ENCODE data around the gene RCBTB2. TPM values are rescaled to one million over a fixed set of nuclear protein-coding genes. Genes with fewer than 3 reads are reported as not detected.

Gene RCBTB2
- total RNA-seq, 1 experiment from 2014 or later, result 1.1 TPM

DNA sequence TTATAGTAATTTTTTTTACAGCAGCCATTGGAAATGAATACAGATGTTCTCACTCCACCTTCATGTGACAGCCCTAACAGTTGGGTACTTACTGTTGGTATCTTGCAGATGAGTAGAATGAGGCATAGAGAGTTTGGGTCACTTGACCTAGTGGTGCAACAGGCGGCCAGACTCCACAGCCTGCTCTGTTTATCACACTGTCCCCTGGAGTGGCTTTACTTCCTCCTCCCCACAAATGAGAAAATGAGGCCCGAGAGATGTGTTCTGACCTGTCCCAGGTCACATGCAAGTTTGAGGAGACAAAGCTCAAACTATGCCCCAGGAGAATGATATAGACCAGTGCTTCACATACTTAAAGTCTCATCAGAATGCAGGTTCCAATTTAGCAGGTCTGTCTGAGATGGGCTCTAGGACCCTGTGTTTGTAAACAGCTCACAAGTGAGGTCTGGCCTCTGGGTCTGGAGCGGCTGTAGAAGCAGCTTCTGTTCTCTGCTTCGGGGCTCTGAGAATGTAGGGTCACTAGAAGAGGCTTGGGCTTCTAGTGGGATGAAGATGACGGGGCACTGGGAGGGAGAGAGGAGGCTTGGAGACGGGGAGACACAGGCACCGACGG, 37.4 kb upstream of the RCBTB2 start:
- H3K4me1 ChIP-seq, result no peaks in the 10 kb centered on the region
- TF ChIP-seq CTCF (IDR thresholded peaks at IDR 0.05; ENCODE audit: insufficient read depth in 1 of 2, low read depth in 1 of 2, low read length in 1 of 2, severe bottlenecking in 1 of 2, unreplicated experiment in 1 of 2), result no peak
- no peaks in the 10 kb centered on the region for H3K4me1 Mint-ChIP-seq (ENCODE audit: low read depth, unreplicated experiment)
- no peaks in the 10 kb centered on the region for H3K36me3 Mint-ChIP-seq (ENCODE audit: insufficient read depth, unreplicated experiment)
- no TSS peak for BruUV-seq (replicated peaks)
- no peaks in the 10 kb centered on the region for H3K9me3 ChIP-seq
- no peak overlapping the region for H3K27ac Mint-ChIP-seq (ENCODE audit: unreplicated experiment)
- H3K4me3 Mint-ChIP-seq (ENCODE audit: unreplicated experiment), result no peak overlapping the region
- no peaks in the 10 kb centered on the region for H3K9me3 Mint-ChIP-seq (ENCODE audit: unreplicated experiment)
- H3K27me3 ChIP-seq (replicated peaks; ENCODE audit: control insufficient read depth, insufficient read depth, low read length), result no peaks in the 10 kb centered on the region
- no peaks in the 10 kb centered on the region for H3K27me3 Mint-ChIP-seq (ENCODE audit: insufficient read depth, unreplicated experiment)
- ChIA-PET POLR2A (no interaction called here), CTCF (interaction anchor here (1.2 kb wide), 1 partner anchor 10 kb away, joined by 3 read pairs; no protein-coding TSS in a partner anchor)
- no peak for DNase-seq
- no peaks in the 10 kb centered on the region for H3K36me3 ChIP-seq (ENCODE audit: control insufficient read depth, insufficient read depth, low read length)
- H3K4me3 ChIP-seq (ENCODE audit: low read depth, low read length), result no peak overlapping the region
- intact Hi-C loops (cut with micrococcal nuclease; ENCODE audit: unreplicated experiment), result no loop called here

GRCh38 chr13:48569104-48569666, 36.3 kb upstream of the RCBTB2 start:
- H3K27ac Mint-ChIP-seq (ENCODE audit: unreplicated experiment), result no peak overlapping the region
- Histone ChIP-seq H3K36me3 (ENCODE audit: control insufficient read depth, insufficient read depth, low read length) (no peaks in the 10 kb centered on the region), H3K4me3 (ENCODE audit: low read depth, low read length) (no peak overlapping the region), H3K27me3 (replicated peaks; ENCODE audit: control insufficient read depth, insufficient read depth, low read length) (no peaks in the 10 kb centered on the region), H3K4me1 (no peaks in the 10 kb centered on the region), H3K9me3 (no peaks in the 10 kb centered on the region)
- no peak overlapping the region for H3K4me3 Mint-ChIP-seq (ENCODE audit: unreplicated experiment)
- no peak for TF ChIP-seq CTCF (IDR thresholded peaks at IDR 0.05; ENCODE audit: insufficient read depth in 1 of 2, low read depth in 1 of 2, low read length in 1 of 2, severe bottlenecking in 1 of 2, unreplicated experiment in 1 of 2)
- BruUV-seq (replicated peaks), result no TSS peak
- peaks cover 6% of the 10 kb centered on the region for H3K4me1 Mint-ChIP-seq (ENCODE audit: low read depth, unreplicated experiment)
- ChIA-PET CTCF (interaction anchor here (1.2 kb wide), 1 partner anchor 11 kb away, joined by 3 read pairs; no protein-coding TSS in a partner anchor), POLR2A (no interaction called here)
- intact Hi-C loops (cut with micrococcal nuclease; ENCODE audit: unreplicated experiment), result no loop called here
- no peak for DNase-seq
- H3K27me3 Mint-ChIP-seq (ENCODE audit: insufficient read depth, unreplicated experiment), result no peaks in the 10 kb centered on the region
- H3K36me3 Mint-ChIP-seq (ENCODE audit: insufficient read depth, unreplicated experiment), result no peaks in the 10 kb centered on the region
- H3K9me3 Mint-ChIP-seq (ENCODE audit: unreplicated experiment), result no peaks in the 10 kb centered on the region

GRCh38 chr13:48568370-48569103, 35.7 kb upstream of the RCBTB2 start:
- no peak overlapping the region for H3K4me3 Mint-ChIP-seq (ENCODE audit: unreplicated experiment)
- no peaks in the 10 kb centered on the region for H3K9me3 ChIP-seq
- no TSS peak for BruUV-seq (replicated peaks)
- H3K27ac Mint-ChIP-seq (ENCODE audit: unreplicated experiment), result no peak overlapping the region
- ChIA-PET CTCF (interaction anchor here (0.7 kb wide), 1 partner anchor 11 kb away, joined by 3 read pairs; no protein-coding TSS in a partner anchor), POLR2A (no interaction called here)
- no peaks in the 10 kb centered on the region for H3K36me3 ChIP-seq (ENCODE audit: control insufficient read depth, insufficient read depth, low read length)
- H3K36me3 Mint-ChIP-seq (ENCODE audit: insufficient read depth, unreplicated experiment), result no peaks in the 10 kb centered on the region
- intact Hi-C loops (cut with micrococcal nuclease; ENCODE audit: unreplicated experiment), result no loop called here
- H3K27me3 Mint-ChIP-seq (ENCODE audit: insufficient read depth, unreplicated experiment), result no peaks in the 10 kb centered on the region
- DNase-seq, result no peak
- peaks cover 6% of the 10 kb centered on the region for H3K4me1 Mint-ChIP-seq (ENCODE audit: low read depth, unreplicated experiment)
- TF ChIP-seq CTCF (IDR thresholded peaks at IDR 0.05; ENCODE audit: insufficient read depth in 1 of 2, low read depth in 1 of 2, low read length in 1 of 2, severe bottlenecking in 1 of 2, unreplicated experiment in 1 of 2), result no peak
- no peak overlapping the region for H3K4me3 ChIP-seq (ENCODE audit: low read depth, low read length)
- no peaks in the 10 kb centered on the region for H3K9me3 Mint-ChIP-seq (ENCODE audit: unreplicated experiment)
- H3K4me1 ChIP-seq, result no peaks in the 10 kb centered on the region
- H3K27me3 ChIP-seq (replicated peaks; ENCODE audit: control insufficient read depth, insufficient read depth, low read length), result no peaks in the 10 kb centered on the region

Data from Caco-2 (cell line).